ENCODE data around the gene CHAF1B. TPM values are rescaled to one million over a fixed set of nuclear protein-coding genes. Genes with fewer than 3 reads are reported as not detected.

CHAF1B gene
- total and polyA plus RNA-seq, 9 donors = 1.6 to 3.9 (median 2.7) TPM

GRCh38 chr21:36344931-36345330 lies 40.3 kb upstream of the CHAF1B start:
- no peaks in the 10 kb centered on the region for H3K4me1 ChIP-seq (ENCODE audit: insufficient read depth)
- H3K4me3 ChIP-seq = no peak overlapping the region
- H3K36me3 ChIP-seq = no peaks in the 10 kb centered on the region
- DNase-seq = no peak
- H3K27ac ChIP-seq = no peak overlapping the region
- no peak for TF ChIP-seq POLR2A (IDR thresholded peaks at IDR 0.05)
- no peak for TF ChIP-seq EP300 (IDR thresholded peaks at IDR 0.05)
- TF ChIP-seq, protein P1, sequence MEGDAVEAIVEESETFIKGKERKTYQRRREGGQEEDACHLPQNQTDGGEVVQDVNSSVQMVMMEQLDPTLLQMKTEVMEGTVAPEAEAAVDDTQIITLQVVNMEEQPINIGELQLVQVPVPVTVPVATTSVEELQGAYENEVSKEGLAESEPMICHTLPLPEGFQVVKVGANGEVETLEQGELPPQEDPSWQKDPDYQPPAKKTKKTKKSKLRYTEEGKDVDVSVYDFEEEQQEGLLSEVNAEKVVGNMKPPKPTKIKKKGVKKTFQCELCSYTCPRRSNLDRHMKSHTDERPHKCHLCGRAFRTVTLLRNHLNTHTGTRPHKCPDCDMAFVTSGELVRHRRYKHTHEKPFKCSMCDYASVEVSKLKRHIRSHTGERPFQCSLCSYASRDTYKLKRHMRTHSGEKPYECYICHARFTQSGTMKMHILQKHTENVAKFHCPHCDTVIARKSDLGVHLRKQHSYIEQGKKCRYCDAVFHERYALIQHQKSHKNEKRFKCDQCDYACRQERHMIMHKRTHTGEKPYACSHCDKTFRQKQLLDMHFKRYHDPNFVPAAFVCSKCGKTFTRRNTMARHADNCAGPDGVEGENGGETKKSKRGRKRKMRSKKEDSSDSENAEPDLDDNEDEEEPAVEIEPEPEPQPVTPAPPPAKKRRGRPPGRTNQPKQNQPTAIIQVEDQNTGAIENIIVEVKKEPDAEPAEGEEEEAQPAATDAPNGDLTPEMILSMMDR (IDR thresholded peaks at IDR 0.05) = no peak
- H3K9me3 ChIP-seq = no peaks in the 10 kb centered on the region
- WGBS, 3 donors = 93 to 100% (median 96%) methylated on average over 1 of the region's 1 CpG
- intact Hi-C loops (cut with DNase I) = no loop called here
- H3K27me3 ChIP-seq = no peaks in the 10 kb centered on the region

DNA sequence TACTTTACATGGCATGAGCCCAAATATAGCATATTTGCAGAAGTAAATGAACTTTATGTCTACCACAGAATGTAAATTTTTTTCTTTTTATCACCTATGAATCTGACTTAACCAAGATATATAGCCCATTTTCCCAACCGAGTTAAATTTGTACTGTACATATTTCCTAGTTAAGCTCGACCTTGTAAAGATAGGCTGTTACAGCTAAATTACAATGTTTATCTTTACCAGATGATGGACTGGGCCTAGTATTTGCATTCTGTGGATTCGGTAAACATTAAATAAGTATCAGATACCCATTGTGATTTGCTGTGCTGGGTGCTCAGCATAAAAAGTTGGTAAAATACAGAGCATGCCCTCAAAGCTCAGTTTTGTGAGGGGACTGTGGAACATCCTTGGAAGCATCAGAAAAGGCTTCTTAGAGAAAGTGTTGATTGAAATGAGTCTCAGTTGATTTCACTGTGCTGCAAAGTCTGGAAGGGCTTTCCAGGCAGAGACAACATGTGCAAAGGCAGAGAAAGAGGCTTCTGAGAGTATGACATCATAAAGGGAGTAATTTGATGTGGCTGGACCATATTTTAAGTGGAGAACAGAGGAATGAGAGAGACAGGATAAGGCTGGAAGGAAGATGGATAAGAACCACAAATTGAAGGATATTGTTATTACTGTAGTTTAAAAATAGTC lies 37.8 kb upstream of the CHAF1B start:
- H3K4me1 ChIP-seq (ENCODE audit: insufficient read depth) = no peaks in the 10 kb centered on the region
- no peaks in the 10 kb centered on the region for H3K9me3 ChIP-seq
- 51 to 79% (median 75%) methylated on average over 3 of the region's 3 CpGs for WGBS, 3 donors
- H3K27ac ChIP-seq = no peak overlapping the region
- H3K27me3 ChIP-seq = no peaks in the 10 kb centered on the region
- intact Hi-C loops (cut with DNase I) = no loop called here
- no peak for TF ChIP-seq POLR2A (IDR thresholded peaks at IDR 0.05)
- TF ChIP-seq EP300 (IDR thresholded peaks at IDR 0.05) = no peak
- TF ChIP-seq, protein P1 (IDR thresholded peaks at IDR 0.05) = no peak
- no peak overlapping the region for H3K4me3 ChIP-seq
- DNase-seq = no peak
- H3K36me3 ChIP-seq = no peaks in the 10 kb centered on the region

DNA sequence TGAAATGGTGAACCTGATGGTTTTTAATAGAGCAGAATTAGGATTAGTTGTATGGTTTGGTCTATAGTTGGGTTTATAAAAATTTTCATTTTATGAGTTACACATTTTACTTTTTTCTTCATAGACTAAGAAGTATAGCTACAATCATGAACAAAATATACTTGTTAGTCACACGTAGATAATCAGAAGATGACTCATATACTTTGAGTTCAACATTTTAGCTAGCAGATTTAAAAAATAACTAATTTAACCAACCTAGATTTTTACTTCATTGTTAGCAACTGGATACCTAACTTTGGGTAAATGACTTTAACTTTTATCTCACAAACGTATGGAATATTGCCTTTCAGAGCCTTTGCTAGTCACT lies 37.2 kb upstream of the CHAF1B start:
- Histone ChIP-seq H3K27me3 (no peaks in the 10 kb centered on the region), H3K36me3 (no peaks in the 10 kb centered on the region), H3K4me3 (no peak overlapping the region), H3K9me3 (no peaks in the 10 kb centered on the region), H3K4me1 (ENCODE audit: insufficient read depth) (no peaks in the 10 kb centered on the region), H3K27ac (no peak overlapping the region)
- WGBS, 3 donors = 63 to 73% (median 64%) methylated on average over 2 of the region's 2 CpGs
- intact Hi-C loops (cut with DNase I) = no loop called here
- DNase-seq = no peak
- TF ChIP-seq EP300 (IDR thresholded peaks at IDR 0.05) (no peak), POLR2A (IDR thresholded peaks at IDR 0.05) (no peak)
- TF ChIP-seq, protein P1 (IDR thresholded peaks at IDR 0.05) = no peak

GRCh38 chr21:36349315-36349714 lies 35.9 kb upstream of the CHAF1B start:
- H3K4me1 ChIP-seq (ENCODE audit: insufficient read depth) = no peaks in the 10 kb centered on the region
- H3K27ac ChIP-seq = no peak overlapping the region
- no peaks in the 10 kb centered on the region for H3K27me3 ChIP-seq
- DNase-seq = no peak
- H3K9me3 ChIP-seq = no peaks in the 10 kb centered on the region
- WGBS, 3 donors = 97 to 99% (median 98%) methylated on average over 2 of the region's 2 CpGs
- no peak for TF ChIP-seq EP300 (IDR thresholded peaks at IDR 0.05)
- TF ChIP-seq, protein P1 (IDR thresholded peaks at IDR 0.05) = no peak
- TF ChIP-seq POLR2A (IDR thresholded peaks at IDR 0.05) = no peak
- H3K36me3 ChIP-seq = no peaks in the 10 kb centered on the region
- intact Hi-C loops (cut with DNase I) = no loop called here
- no peak overlapping the region for H3K4me3 ChIP-seq

Measured in ovary (tissue), 9 donors.